SKM-1 (cell line): Measurements from ENCODE around the gene PKHD1.
"Not testable (repeated sequence)": the region's sequence is repeated elsewhere in the genome, so short reads cannot be mapped to it uniquely, and the experiment has no call there.

Experiments
- DNase-seq: peaks from one replicate; lab custom pipeline; 2025; ENCODE audit not compliant: unreplicated experiment; lab: John Stamatoyannopoulos, UW

Gene PKHD1

GRCh38 chr6:51930602-51931001 lies 156.8 kb downstream of the PKHD1 start:
- DNase-seq: no peak

GRCh38 chr6:51929934-51930574 lies 157.4 kb downstream of the PKHD1 start:
- DNase-seq: no peak

- no peak for DNase-seq
Measured at GRCh38 chr6:51928320-51928719, 159.1 kb downstream of the PKHD1 start.

GRCh38 chr6:51927450-51927849 lies 160.0 kb downstream of the PKHD1 start:
- DNase-seq: no peak

GRCh38 chr6:51926125-51926524 lies 161.3 kb downstream of the PKHD1 start:
- no peak for DNase-seq

GRCh38 chr6:51922479-51922878 lies 164.9 kb downstream of the PKHD1 start:
- DNase-seq: not testable (repeated sequence)

- not testable (repeated sequence) for DNase-seq
Measured at GRCh38 chr6:51918347-51918746, 169.1 kb downstream of the PKHD1 start.

GRCh38 chr6:51915098-51915497 lies 172.3 kb downstream of the PKHD1 start:
- no peak for DNase-seq

- DNase-seq: peak; percentile 81
Measured at GRCh38 chr6:51913265-51913664, 174.1 kb downstream of the PKHD1 start.

- DNase-seq: no peak
Measured at GRCh38 chr6:51910851-51911250, 176.6 kb downstream of the PKHD1 start.

- no peak for DNase-seq
Measured at GRCh38 chr6:51908243-51908642, 179.2 kb downstream of the PKHD1 start.

- no peak for DNase-seq
Measured at GRCh38 chr6:51901766-51902764, 185.3 kb downstream of the PKHD1 start.

GRCh38 chr6:51893366-51893765 lies 194.0 kb downstream of the PKHD1 start:
- DNase-seq: no peak

GRCh38 chr6:51892750-51893149 lies 194.7 kb downstream of the PKHD1 start:
- no peak for DNase-seq

- DNase-seq: no peak
Measured at GRCh38 chr6:51892339-51892738, 195.1 kb downstream of the PKHD1 start.

- no peak for DNase-seq
Measured at GRCh38 chr6:51891784-51892183, 195.6 kb downstream of the PKHD1 start.

- no peak for DNase-seq
Measured at GRCh38 chr6:51887859-51888258, 199.6 kb downstream of the PKHD1 start.

- no peak for DNase-seq
Measured at GRCh38 chr6:51885957-51886356, 201.5 kb downstream of the PKHD1 start.

GRCh38 chr6:51868591-51869355 lies 218.6 kb downstream of the PKHD1 start:
- DNase-seq: no peak

- no peak for DNase-seq
Measured at GRCh38 chr6:51866867-51867266, 220.5 kb downstream of the PKHD1 start.

- no peak for DNase-seq
Measured at GRCh38 chr6:51865996-51866395, 221.4 kb downstream of the PKHD1 start.
